HG03565 (cell line): ENCODE measurements around the gene FRK.
"Not testable (repeated sequence)": the region's sequence is repeated elsewhere in the genome, so short reads cannot be mapped to it uniquely, and the experiment has no call there.

Experiments used
- ATAC-seq: cut with Tn5 transposase; IDR thresholded peaks from one replicate; pipeline ENCODE4 v1.9.1; 2021; ENCODE audit warnings: mild to moderate bottlenecking, moderate library complexity; ENCODE audit not compliant: unreplicated experiment

Gene FRK

DNA sequence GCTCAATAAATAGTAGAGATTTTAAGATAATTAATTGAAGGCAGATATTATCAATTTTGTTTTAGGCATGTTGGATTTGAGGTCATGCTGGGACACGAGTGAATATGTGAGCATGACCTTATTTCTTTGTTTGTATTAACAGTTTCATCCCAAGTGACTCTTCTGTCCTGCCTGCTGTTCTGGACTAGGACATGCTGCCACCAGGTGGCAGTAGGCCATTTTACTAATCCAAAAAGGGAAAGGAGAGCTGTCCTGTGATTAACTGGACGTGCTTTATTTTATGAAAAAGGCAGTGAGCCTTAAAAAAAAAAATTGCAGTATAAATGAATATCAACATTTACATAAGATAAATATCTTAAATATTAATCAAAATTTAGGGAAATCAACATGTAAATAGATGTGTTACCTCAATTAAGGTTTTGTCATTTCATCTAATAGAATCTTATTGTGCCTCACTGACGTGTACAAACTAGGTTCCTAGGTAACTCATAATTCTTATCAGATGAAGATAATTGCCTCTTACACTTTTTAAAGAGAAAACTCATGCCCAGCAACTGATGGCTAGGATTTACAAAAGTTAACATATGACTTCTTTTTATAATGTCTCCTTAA lies 49.8 kb downstream of the FRK start:
- ATAC-seq: peak; percentile 32

- no peak for ATAC-seq
Observed at GRCh38 chr6:116010386-116010785, 50.3 kb downstream of the FRK start.

GRCh38 chr6:116008470-116009243 lies 52.0 kb downstream of the FRK start:
- peak; percentile 57 for ATAC-seq

- no peak for ATAC-seq
Observed at GRCh38 chr6:116004841-116005815, 55.6 kb downstream of the FRK start.

DNA sequence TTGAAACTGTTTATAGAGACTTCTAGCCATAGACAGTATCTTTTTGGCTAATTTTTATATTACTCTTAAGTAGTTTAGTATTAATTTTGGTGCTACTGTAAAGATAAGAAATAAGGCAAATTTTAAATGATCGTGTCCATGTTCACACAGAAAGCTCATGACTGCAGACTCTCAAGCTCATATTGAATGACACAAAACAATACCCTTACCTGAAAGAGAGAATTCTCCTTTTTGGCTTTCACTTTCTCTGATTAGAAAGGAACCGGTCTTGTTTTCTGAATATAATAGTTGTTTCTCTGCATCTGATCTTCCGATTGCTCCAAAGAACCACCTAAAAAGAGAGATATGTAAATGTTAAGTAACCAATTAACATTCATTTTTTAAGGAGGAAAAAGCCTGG lies 57.0 kb downstream of the FRK start:
- ATAC-seq: peak; percentile 91

DNA sequence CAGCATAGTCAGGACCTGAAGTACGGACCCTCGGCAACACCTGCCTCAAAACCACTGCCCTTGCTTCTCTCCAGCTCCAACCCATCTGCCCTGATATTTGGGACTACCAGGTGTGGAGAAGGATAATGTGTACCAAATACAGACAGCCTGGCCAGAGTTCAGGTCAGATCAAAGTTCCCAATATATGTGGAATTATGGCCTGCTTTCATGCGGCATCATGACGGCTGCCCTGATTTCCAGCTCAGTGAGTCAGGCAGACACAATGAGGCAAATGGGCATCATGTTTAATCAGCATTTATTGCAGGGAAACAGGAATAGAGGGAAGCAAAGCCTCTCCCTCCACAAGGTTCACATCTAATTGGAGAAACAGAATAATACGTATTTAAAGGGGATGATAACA lies 57.9 kb downstream of the FRK start:
- ATAC-seq: no peak

- no peak for ATAC-seq
Observed at GRCh38 chr6:115999235-115999634, 61.5 kb downstream of the FRK start.

DNA sequence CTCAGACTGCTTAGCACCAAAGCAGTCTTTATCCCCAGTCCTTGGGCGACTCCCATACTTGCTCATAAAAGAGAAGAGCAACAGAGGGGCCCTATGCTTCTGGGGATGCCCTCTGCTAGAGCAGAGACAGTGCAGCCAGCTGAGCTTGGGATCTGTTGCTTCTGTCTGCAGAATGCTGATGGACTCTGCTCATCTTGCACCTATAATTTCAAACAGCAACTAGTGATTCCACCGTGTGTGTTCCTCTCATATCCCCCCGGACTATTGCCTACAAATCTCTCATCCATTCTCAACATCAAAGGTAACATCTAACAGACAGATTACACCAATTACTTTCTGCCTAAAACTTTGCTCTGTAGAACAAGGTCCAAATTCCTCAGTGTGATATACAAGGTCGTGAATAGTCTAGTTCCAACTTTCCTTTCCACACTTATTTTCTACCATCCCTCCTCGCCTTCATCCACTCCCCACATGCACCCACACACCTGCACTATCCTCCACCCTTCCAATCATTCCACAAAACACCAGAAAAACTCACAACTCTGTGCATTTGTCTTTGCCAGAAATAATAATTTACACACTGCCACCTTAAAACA lies 62.6 kb downstream of the FRK start:
- ATAC-seq: no peak

GRCh38 chr6:115986026-115986425 lies 74.7 kb downstream of the FRK start:
- no peak for ATAC-seq

DNA sequence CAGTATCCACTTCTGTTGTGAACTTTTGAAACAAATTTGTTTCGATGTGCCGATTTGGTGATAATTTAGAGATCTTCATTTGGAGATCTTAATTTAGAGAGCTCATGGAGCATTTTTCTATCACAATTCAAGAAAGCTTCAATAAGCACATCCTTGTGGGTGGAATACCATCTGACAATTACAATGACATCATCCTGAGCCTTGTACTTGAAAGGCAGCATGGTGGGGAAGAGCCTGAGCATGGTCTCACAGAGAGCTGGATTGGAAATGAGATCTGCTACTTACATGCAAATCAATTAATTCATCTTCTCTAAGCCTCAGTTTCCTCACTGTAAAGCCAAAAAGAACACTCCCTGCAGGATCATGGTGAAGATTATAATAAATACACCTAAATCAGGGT lies 75.9 kb downstream of the FRK start:
- no peak for ATAC-seq

DNA sequence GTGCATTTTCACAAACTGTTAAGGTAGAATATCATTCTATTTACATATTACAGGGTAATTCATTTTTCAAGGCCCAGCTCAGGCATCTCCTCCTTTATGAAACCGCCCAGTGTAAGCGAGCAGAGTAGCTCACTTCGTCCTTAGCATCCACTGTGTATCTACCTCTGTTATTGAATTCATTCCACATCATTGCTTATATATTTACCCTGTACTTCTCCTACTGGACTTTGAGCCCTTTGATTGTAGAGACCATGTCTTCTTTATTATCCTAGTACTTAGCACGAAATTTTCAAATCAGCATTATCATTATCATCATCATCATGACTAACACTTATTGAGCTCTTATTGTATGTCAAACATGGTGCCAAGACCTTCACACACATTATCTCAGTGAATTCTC lies 76.7 kb downstream of the FRK start:
- ATAC-seq: no peak

- ATAC-seq: no peak
Observed at GRCh38 chr6:115982453-115982852, 78.2 kb downstream of the FRK start.

GRCh38 chr6:115977220-115977619 lies 83.5 kb downstream of the FRK start:
- ATAC-seq: no peak

GRCh38 chr6:115976321-115976870 lies 84.3 kb downstream of the FRK start:
- no peak for ATAC-seq

- no peak for ATAC-seq
Observed at GRCh38 chr6:115972679-115973078, 88.0 kb downstream of the FRK start.

GRCh38 chr6:115971785-115972184 lies 88.9 kb downstream of the FRK start:
- ATAC-seq: no peak

DNA sequence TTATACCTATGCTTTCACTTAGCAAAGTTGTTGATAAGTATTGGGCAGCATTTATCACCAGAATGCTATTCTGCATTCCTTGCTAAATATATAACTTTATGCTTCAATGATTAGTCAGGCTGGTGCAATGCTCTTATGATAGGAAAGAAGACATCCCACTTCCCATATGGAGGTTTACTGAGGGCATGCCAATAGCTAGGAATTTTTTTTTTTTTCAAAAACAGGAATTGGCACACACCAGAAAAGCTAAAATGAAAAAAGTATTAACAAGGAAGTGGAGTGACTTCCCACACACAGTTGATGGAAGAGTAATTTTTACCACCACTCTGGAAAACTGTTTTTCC lies 90.8 kb downstream of the FRK start:
- no peak for ATAC-seq

GRCh38 chr6:115969207-115969929 lies 91.3 kb downstream of the FRK start:
- ATAC-seq: no peak

DNA sequence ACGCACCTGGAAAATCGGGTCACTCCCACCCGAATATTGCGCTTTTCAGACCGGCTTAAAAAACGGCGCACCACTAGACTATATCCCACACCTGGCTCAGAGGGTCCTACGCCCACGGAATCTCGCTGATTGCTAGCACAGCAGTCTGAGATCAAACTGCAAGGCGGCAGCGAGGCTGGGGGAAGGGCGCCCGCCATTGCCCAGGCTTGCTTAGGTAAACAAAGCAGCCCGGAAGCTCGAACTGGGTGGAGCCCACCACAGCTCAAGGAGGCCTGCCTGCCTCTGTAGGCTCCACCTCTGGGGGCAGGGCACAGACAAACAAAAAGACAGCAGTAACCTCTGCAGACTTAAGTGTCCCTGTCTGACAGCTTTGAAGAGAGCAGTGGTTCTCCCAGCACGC lies 100.4 kb downstream of the FRK start:
- not testable (repeated sequence) for ATAC-seq

GRCh38 chr6:115958958-115959357 lies 101.7 kb downstream of the FRK start:
- no peak for ATAC-seq
